ENCODE data around the gene KRT71. TPM values are rescaled to one million over a fixed set of nuclear protein-coding genes. Genes with fewer than 3 reads are reported as not detected.

KRT71 gene
- total and polyA plus RNA-seq, 8 donors = not detected

- peak; percentile 38 to 74 for DNase-seq
- intact Hi-C loops (cut with DNase I; ENCODE audit: low total_unique reads) = no loop called here
- Histone ChIP-seq H3K4me3 (no peak overlapping the region), H3K27me3 (peaks cover 0 to 28% (median 0%) of the 10 kb centered on the region in 3 donors), H3K9me3 (no peaks in the 10 kb centered on the region), H3K4me1 (peaks cover 0 to 11% (median 3%) of the 10 kb centered on the region in 4 donors), H3K27ac (no peak overlapping the region), H3K36me3 (no peaks in the 10 kb centered on the region)
- no peak for TF ChIP-seq CTCF (IDR thresholded peaks at IDR 0.05)
- TF ChIP-seq POLR2AphosphoS5 (IDR thresholded peaks at IDR 0.05) = peak in 1 of 3 donors; percentile 21
- no peak for TF ChIP-seq EP300 (IDR thresholded peaks at IDR 0.05)
- 27 to 61% (median 48%) methylated on average over 10 of the region's 10 CpGs for WGBS, 5 donors
Measured at GRCh38 chr12:52521175-52521567, 31.8 kb downstream of the KRT71 start.

- 86 to 91% (median 90%) methylated on average over 28 to 29 of the region's 29 CpGs for WGBS, 5 donors
- H3K27ac ChIP-seq = no peak within 1 kb of the TSS
- TF ChIP-seq CTCF (IDR thresholded peaks at IDR 0.05) (no peak), POLR2A (IDR thresholded peaks at IDR 0.05) (no peak), EP300 (IDR thresholded peaks at IDR 0.05) (no peak)
- no peaks in the 10 kb centered on the region for H3K36me3 ChIP-seq
- no peaks in the 10 kb centered on the region for H3K9me3 ChIP-seq
- H3K4me1 ChIP-seq = peaks cover 0 to 22% (median 3%) of the 10 kb centered on the region in 4 donors
- intact Hi-C loops (cut with DNase I; ENCODE audit: low total_unique reads) = no loop called here
- H3K4me3 ChIP-seq = no peak within 1 kb of the TSS
- H3K27me3 ChIP-seq = peaks cover 0 to 28% (median 0%) of the 10 kb centered on the region in 3 donors
- peak in 1 of 2 donors; percentile 34 for DNase-seq
Measured at GRCh38 chr12:52519826-52520662, 32.9 kb downstream of the KRT71 start, which contains the start of gene KRT5. KRT5 (minus strand) TSS chr12:52520394; CDS start chr12:52520296, 98 bp downstream.

- TF ChIP-seq EP300 (IDR thresholded peaks at IDR 0.05) (no peak), POLR2AphosphoS5 (IDR thresholded peaks at IDR 0.05) (no peak), CTCF (IDR thresholded peaks at IDR 0.05) (no peak), POLR2A (IDR thresholded peaks at IDR 0.05) (no peak)
- 72 to 88% (median 79%) methylated on average over 3 of the region's 3 CpGs for WGBS, 5 donors
- Histone ChIP-seq H3K4me3 (no peak overlapping the region), H3K27me3 (peaks cover 0 to 28% (median 0%) of the 10 kb centered on the region in 3 donors), H3K9me3 (no peaks in the 10 kb centered on the region), H3K4me1 (peaks cover 0 to 22% (median 3%) of the 10 kb centered on the region in 4 donors), H3K36me3 (no peaks in the 10 kb centered on the region), H3K27ac (no peak overlapping the region)
- DNase-seq = no peak
- intact Hi-C loops (cut with DNase I; ENCODE audit: low total_unique reads) = no loop called here
Measured at GRCh38 chr12:52519387-52519703, 33.6 kb downstream of the KRT71 start.

- H3K36me3 ChIP-seq = no peaks in the 10 kb centered on the region
- peaks cover 0 to 28% (median 0%) of the 10 kb centered on the region in 3 donors for H3K27me3 ChIP-seq
- no peak for DNase-seq
- TF ChIP-seq EP300 (IDR thresholded peaks at IDR 0.05) (no peak), CTCF (IDR thresholded peaks at IDR 0.05) (no peak), POLR2A (IDR thresholded peaks at IDR 0.05) (no peak)
- intact Hi-C loops (cut with DNase I; ENCODE audit: low total_unique reads) = no loop called here
- no peak overlapping the region for H3K4me3 ChIP-seq
- peaks cover 0 to 21% (median 3%) of the 10 kb centered on the region in 4 donors for H3K4me1 ChIP-seq
- H3K27ac ChIP-seq = no peak overlapping the region
- no peaks in the 10 kb centered on the region for H3K9me3 ChIP-seq
- 72 to 90% (median 83%) methylated on average over 8 of the region's 8 CpGs for WGBS, 5 donors
Measured at GRCh38 chr12:52518574-52519386, 34.2 kb downstream of the KRT71 start.
